Fibroblast of lung (primary cell): ENCODE measurements around the gene EMID1. TPM values are rescaled to one million over a fixed set of nuclear protein-coding genes. Genes with fewer than 3 reads are reported as not detected.

Experiments
- DNase-seq, 2 donors: peaks; one replicate each; pipeline versions ENCODE4 v3.0.0 to v3.0.0-alpha.2; 2010; ENCODE audit warnings: low read depth in 2 of 2
- H2AFZ ChIP-seq: 2 replicates; pipeline ENCODE4 v1.5.1; 2012; ENCODE audit warnings: low read length, control low read depth, inconsistent platforms
- H3K27ac ChIP-seq: 2 replicates; pipeline ENCODE4 v1.5.1; 2011; ENCODE audit warnings: low read length, control low read depth; ENCODE audit not compliant: insufficient read depth
- H3K27me3 ChIP-seq: 2 replicates; pipeline ENCODE4 v1.5.1; 2011; ENCODE audit warnings: mild to moderate bottlenecking, low read length; ENCODE audit not compliant: control insufficient read depth, insufficient read depth
- H3K36me3 ChIP-seq: 2 replicates; pipeline ENCODE4 v1.5.1; 2011; ENCODE audit warnings: low read length; ENCODE audit not compliant: control insufficient read depth, insufficient read depth
- H3K4me1 ChIP-seq: 2 replicates; pipeline ENCODE4 v1.5.1; 2011; ENCODE audit warnings: low read length; ENCODE audit not compliant: control insufficient read depth, insufficient read depth; ENCODE audit errors: extremely low read depth
- H3K4me2 ChIP-seq: 2 replicates; pipeline ENCODE4 v1.5.1; 2011; ENCODE audit warnings: low read length, control low read depth; ENCODE audit not compliant: insufficient read depth; ENCODE audit errors: extremely low read depth
- H3K4me3 ChIP-seq, 4 experiments: fragments of 200-600 bp in 1 of 4; sonication (generic) in 1 of 4; replicated peaks in 1 of 4; 2 replicates each; pipeline ENCODE4 v1.5.1; 2011 to 2016; ENCODE audit warnings: low read length in 4 of 4, low read depth in 3 of 4, mild to moderate bottlenecking in 3 of 4, control low read depth in 2 of 4, inconsistent platforms in 1 of 4, mixed read lengths in 1 of 4; ENCODE audit not compliant: insufficient read depth in 1 of 4; ENCODE audit errors: control extremely low read depth in 1 of 4
- H3K79me2 ChIP-seq: 2 replicates; pipeline ENCODE4 v1.5.1; 2012; ENCODE audit warnings: mild to moderate bottlenecking, low read length, inconsistent platforms; ENCODE audit not compliant: control insufficient read depth, insufficient read depth
- H3K9ac ChIP-seq: 2 replicates; pipeline ENCODE4 v1.5.1; 2011; ENCODE audit warnings: mild to moderate bottlenecking, low read length, control low read depth; ENCODE audit not compliant: insufficient read depth
- H3K9me3 ChIP-seq: 2 replicates; pipeline ENCODE4 v1.5.1; 2012; ENCODE audit warnings: low read depth, low read length; ENCODE audit not compliant: control insufficient read depth, insufficient read depth
- H4K20me1 ChIP-seq: 2 replicates; pipeline ENCODE4 v1.5.1; 2011; ENCODE audit warnings: low read length; ENCODE audit not compliant: control insufficient read depth, insufficient read depth; ENCODE audit errors: extremely low read depth
- EZH2 ChIP-seq: IDR thresholded peaks from 2 replicates; pipeline ENCODE4 v1.5.1; 2012; ENCODE audit warnings: low read length, control low read depth, mild to moderate bottlenecking; ENCODE audit errors: missing control alignments
- polyA plus RNA-seq, 2 donors: library from polyadenylated mRNA; depleted of rRNA in 1 of 2; stranded (reverse) in 1 of 2; unstranded in 1 of 2; fragments of >200 nt; gene quantifications; 2 replicates each; pipeline ENCODE4 v1.2.1, GENCODE V29; 2011 to 2012; ENCODE audit warnings: missing spikeins in 1 of 2
- total RNA-seq: library from RNA; depleted of rRNA; stranded (reverse); fragments of >200 nt; gene quantifications from 2 replicates; pipeline ENCODE4 v1.2.1, GENCODE V29; 2014
- TF ChIP-seq, protein P1 (sequence below), 2 donors: IDR thresholded peaks in 1 of 2; conservative IDR thresholded peaks in 1 of 2; 1 replicate in 1 of 2; 2 replicates in 1 of 2; pipeline ENCODE4 v1.5.1; 2011 to 2012; ENCODE audit warnings: low read length in 2 of 2, control low read depth in 1 of 2, inconsistent platforms in 1 of 2, low read depth in 1 of 2, mild to moderate bottlenecking in 1 of 2

EMID1 gene
- total and polyA plus RNA-seq, 2 donors (not counting 1 experiment from before 2014, with no cell fraction given), result 0.50 TPM; not detected in 1

GRCh38 chr22:29207243-29207550, 1.5 kb downstream of the EMID1 start:
- Histone ChIP-seq H2AFZ (no peak overlapping the region), H3K36me3 (no peaks in the 10 kb centered on the region), H3K4me2 (no peak overlapping the region), H4K20me1 (no peaks in the 10 kb centered on the region), H3K9ac (no peak overlapping the region), H3K27me3 (peaks cover 33% of the 10 kb centered on the region), H3K79me2 (no peaks in the 10 kb centered on the region), H3K9me3 (no peaks in the 10 kb centered on the region), H3K4me1 (no peaks in the 10 kb centered on the region), H3K27ac (no peak overlapping the region), H3K4me3 (no peak overlapping the region)
- no peak for TF ChIP-seq EZH2
- TF ChIP-seq, protein P1, sequence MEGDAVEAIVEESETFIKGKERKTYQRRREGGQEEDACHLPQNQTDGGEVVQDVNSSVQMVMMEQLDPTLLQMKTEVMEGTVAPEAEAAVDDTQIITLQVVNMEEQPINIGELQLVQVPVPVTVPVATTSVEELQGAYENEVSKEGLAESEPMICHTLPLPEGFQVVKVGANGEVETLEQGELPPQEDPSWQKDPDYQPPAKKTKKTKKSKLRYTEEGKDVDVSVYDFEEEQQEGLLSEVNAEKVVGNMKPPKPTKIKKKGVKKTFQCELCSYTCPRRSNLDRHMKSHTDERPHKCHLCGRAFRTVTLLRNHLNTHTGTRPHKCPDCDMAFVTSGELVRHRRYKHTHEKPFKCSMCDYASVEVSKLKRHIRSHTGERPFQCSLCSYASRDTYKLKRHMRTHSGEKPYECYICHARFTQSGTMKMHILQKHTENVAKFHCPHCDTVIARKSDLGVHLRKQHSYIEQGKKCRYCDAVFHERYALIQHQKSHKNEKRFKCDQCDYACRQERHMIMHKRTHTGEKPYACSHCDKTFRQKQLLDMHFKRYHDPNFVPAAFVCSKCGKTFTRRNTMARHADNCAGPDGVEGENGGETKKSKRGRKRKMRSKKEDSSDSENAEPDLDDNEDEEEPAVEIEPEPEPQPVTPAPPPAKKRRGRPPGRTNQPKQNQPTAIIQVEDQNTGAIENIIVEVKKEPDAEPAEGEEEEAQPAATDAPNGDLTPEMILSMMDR (conservative IDR thresholded peaks at IDR 0.05 in 1 of 2, IDR thresholded peaks at IDR 0.05 in 1 of 2; ENCODE audit: low read depth in 1 of 2, low read length in 2 of 2), result no peak
- no peak for DNase-seq

GRCh38 chr22:29207562-29208501, 2.1 kb downstream of the EMID1 start:
- H3K9me3 ChIP-seq, result no peaks in the 10 kb centered on the region
- no peaks in the 10 kb centered on the region for H3K36me3 ChIP-seq
- H4K20me1 ChIP-seq, result no peaks in the 10 kb centered on the region
- DNase-seq, result no peak
- TF ChIP-seq, protein P1 (conservative IDR thresholded peaks at IDR 0.05 in 1 of 2, IDR thresholded peaks at IDR 0.05 in 1 of 2; ENCODE audit: low read depth in 1 of 2, low read length in 2 of 2), result no peak
- TF ChIP-seq EZH2, result no peak
- H2AFZ ChIP-seq, result no peak overlapping the region
- peaks cover 33% of the 10 kb centered on the region for H3K27me3 ChIP-seq
- no peak overlapping the region for H3K4me2 ChIP-seq
- no peaks in the 10 kb centered on the region for H3K4me1 ChIP-seq
- H3K4me3 ChIP-seq, result no peak overlapping the region
- no peak overlapping the region for H3K27ac ChIP-seq
- no peaks in the 10 kb centered on the region for H3K79me2 ChIP-seq
- no peak overlapping the region for H3K9ac ChIP-seq

- no peaks in the 10 kb centered on the region for H3K4me1 ChIP-seq
- no peak for TF ChIP-seq EZH2
- TF ChIP-seq, protein P1 (conservative IDR thresholded peaks at IDR 0.05 in 1 of 2, IDR thresholded peaks at IDR 0.05 in 1 of 2; ENCODE audit: low read depth in 1 of 2, low read length in 2 of 2), result no peak
- peaks cover 33% of the 10 kb centered on the region for H3K27me3 ChIP-seq
- no peak overlapping the region for H2AFZ ChIP-seq
- no peak for DNase-seq
- H3K4me2 ChIP-seq, result no peak overlapping the region
- no peak overlapping the region for H3K9ac ChIP-seq
- no peak overlapping the region for H3K4me3 ChIP-seq
- H3K9me3 ChIP-seq, result no peaks in the 10 kb centered on the region
- H3K79me2 ChIP-seq, result no peaks in the 10 kb centered on the region
- no peaks in the 10 kb centered on the region for H4K20me1 ChIP-seq
- H3K36me3 ChIP-seq, result no peaks in the 10 kb centered on the region
- no peak overlapping the region for H3K27ac ChIP-seq
These were observed 2.8 kb downstream of the EMID1 start for GRCh38 chr22:29208502-29208862.
